NT2/D1 (cell line): ENCODE measurements around the gene AP1S2.

Experiments used
- SUZ12 ChIP-seq: IDR thresholded peaks from 2 replicates; pipeline ENCODE4 v1.6.1; 2011; ENCODE audit not compliant: insufficient read length, insufficient read depth; ENCODE audit errors: extremely low read depth
- YY1 ChIP-seq: IDR thresholded peaks from 2 replicates; pipeline ENCODE4 v1.6.1; 2011; ENCODE audit not compliant: insufficient read length, insufficient read depth

- TF ChIP-seq YY1 (no peak), SUZ12 (no peak)
Observed at GRCh38 chrX:15866147-15866546, 11.5 kb upstream of the AP1S2 start.
